OCI-LY3 (cell line): Measurements from ENCODE around the gene DDX27.

Experiments
- EZH2phosphoT487 ChIP-seq: fragments of 200-600 bp; shearing (Covaris generic); IDR thresholded peaks from 2 replicates; pipeline ENCODE4 v1.6.1; 2018; ENCODE audit warnings: antibody characterized with exemption, mixed run types, low read depth
- TF ChIP-seq, protein P1 (sequence below): fragments of 200-600, 300-600 bp; sonication (generic); IDR thresholded peaks from 2 replicates; pipeline ENCODE4 v1.5.1; 2014; ENCODE audit warnings: antibody characterized with exemption, low read length, low read depth

DNA sequence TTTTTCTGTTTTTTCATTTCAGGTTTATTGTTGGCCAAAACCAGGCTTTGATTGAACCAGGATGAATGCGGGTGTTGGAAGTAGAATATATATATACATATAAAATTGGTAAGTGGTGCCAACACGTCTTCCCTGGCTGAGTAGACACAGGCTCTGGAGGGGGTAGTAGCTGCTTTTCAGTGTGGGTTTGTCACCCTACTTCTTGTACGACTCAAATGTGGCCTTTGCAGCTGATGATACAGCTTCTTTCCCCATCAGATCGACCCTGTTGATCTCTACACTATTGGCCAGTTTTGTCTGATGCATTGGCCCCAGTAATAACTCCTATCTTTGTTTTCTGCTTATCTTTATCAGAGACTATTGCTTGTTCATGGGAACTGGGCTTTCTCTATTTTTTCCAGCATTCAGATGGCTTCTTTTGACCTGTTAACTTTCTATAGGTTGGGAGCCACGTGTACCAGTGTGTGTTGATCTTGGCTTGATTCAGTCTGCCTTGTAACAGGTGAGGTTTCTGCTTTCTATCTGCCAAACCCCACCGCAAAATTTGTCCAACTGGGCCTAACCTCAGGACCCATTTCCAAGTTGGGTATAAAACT, 61.3 kb downstream of the DDX27 start:
- TF ChIP-seq, protein P1, sequence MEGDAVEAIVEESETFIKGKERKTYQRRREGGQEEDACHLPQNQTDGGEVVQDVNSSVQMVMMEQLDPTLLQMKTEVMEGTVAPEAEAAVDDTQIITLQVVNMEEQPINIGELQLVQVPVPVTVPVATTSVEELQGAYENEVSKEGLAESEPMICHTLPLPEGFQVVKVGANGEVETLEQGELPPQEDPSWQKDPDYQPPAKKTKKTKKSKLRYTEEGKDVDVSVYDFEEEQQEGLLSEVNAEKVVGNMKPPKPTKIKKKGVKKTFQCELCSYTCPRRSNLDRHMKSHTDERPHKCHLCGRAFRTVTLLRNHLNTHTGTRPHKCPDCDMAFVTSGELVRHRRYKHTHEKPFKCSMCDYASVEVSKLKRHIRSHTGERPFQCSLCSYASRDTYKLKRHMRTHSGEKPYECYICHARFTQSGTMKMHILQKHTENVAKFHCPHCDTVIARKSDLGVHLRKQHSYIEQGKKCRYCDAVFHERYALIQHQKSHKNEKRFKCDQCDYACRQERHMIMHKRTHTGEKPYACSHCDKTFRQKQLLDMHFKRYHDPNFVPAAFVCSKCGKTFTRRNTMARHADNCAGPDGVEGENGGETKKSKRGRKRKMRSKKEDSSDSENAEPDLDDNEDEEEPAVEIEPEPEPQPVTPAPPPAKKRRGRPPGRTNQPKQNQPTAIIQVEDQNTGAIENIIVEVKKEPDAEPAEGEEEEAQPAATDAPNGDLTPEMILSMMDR: no peak
- no peak for TF ChIP-seq EZH2phosphoT487
